ENCODE results near the gene UBE2Z.

The UBE2Z gene

GRCh38 chr17:48973806-48974205 lies 65.6 kb downstream of the UBE2Z start:
- no peak overlapping the region for H3K4me3 ChIP-seq (ENCODE audit: low read depth, low read length)
- no peak for DNase-seq (ENCODE audit: low read depth)
- TF ChIP-seq MYC (IDR thresholded peaks at IDR 0.05; ENCODE audit: low read depth, low read length), result no peak
- no peak for TF ChIP-seq CTCF (IDR thresholded peaks at IDR 0.05; ENCODE audit: low read depth, low read length)
- TF ChIP-seq MAX (IDR thresholded peaks at IDR 0.05; ENCODE audit: low read depth, low read length), result no peak
- no peak for TF ChIP-seq POLR2A (IDR thresholded peaks at IDR 0.05; ENCODE audit: extremely low read depth, insufficient read length)
